ENCODE results near the gene ATP2C2. TPM values are rescaled to one million over a fixed set of nuclear protein-coding genes. Genes with fewer than 3 reads are reported as not detected.

Gene ATP2C2
- 0.33 and 0.47 TPM in 2 replicates for polyA plus RNA-seq (2012; rRNA removed)
- 0.14 and 0.17 TPM in 2 replicates for polyA plus RNA-seq (2012; cell fraction: cytosol; rRNA removed)
- polyA plus RNA-seq (2012; cell fraction: nucleus; rRNA removed): 0.38 and 1.3 TPM in 2 replicates

GRCh38 chr16:84368308-84368996, at the start of gene ATP2C2:
Gene ATP2C2 (plus strand): TSS chr16:84368538. CDS start chr16:84368616, 78 bp downstream.
- peak; percentile 38 for DNase-seq
- 2% methylated on average over 32 of the region's 66 CpGs for WGBS (ENCODE audit: low lambda C conversion rate)
- H3K9ac ChIP-seq: no peak within 1 kb of the TSS
- H3K9me2 ChIP-seq: no peaks in the 10 kb centered on the region
- no peak for TF ChIP-seq FOXM1 (IDR thresholded peaks at IDR 0.05; ENCODE audit: low read depth)
- TF ChIP-seq MXI1 (IDR thresholded peaks at IDR 0.05; ENCODE audit: low read depth, low read length): no peak
- no peak for TF ChIP-seq FOSL2 (IDR thresholded peaks at IDR 0.05; ENCODE audit: borderline replicate concordance, low read depth)
- TF ChIP-seq POLR2AphosphoS5 (IDR thresholded peaks at IDR 0.05; ENCODE audit: low read depth, low read length): no peak
- TF ChIP-seq FOXJ3 (CRISPR knock-in tag; IDR thresholded peaks at IDR 0.05): no peak
- TF ChIP-seq RCOR1 (IDR thresholded peaks at IDR 0.05; ENCODE audit: low read length): no peak
- no peak for TF ChIP-seq NFIC (IDR thresholded peaks at IDR 0.05; ENCODE audit: borderline replicate concordance)
- no peak for TF ChIP-seq JUND (IDR thresholded peaks at IDR 0.05)
- TF ChIP-seq RXRA (IDR thresholded peaks at IDR 0.05; ENCODE audit: borderline replicate concordance, low read depth): no peak
- no peak for TF ChIP-seq CTCF (IDR thresholded peaks at IDR 0.05)
- no peak for TF ChIP-seq USF2 (IDR thresholded peaks at IDR 0.05; ENCODE audit: borderline replicate concordance, low read depth, low read length)
- TF ChIP-seq MAX (IDR thresholded peaks at IDR 0.05; ENCODE audit: low read depth): no peak
- no peak for TF ChIP-seq ELF1 (IDR thresholded peaks at IDR 0.05)
- no peak for TF ChIP-seq CHD2 (IDR thresholded peaks at IDR 0.05; ENCODE audit: low read length, partially characterized antibody)
- POLR2A ChIA-PET: interaction anchor here (0.6 kb wide), 1 partner anchor 102 kb away, joined by 5 read pairs; no protein-coding TSS in a partner anchor
- no peaks in the 10 kb centered on the region for H3K36me3 ChIP-seq (replicated peaks in 1 of 2; ENCODE audit: control insufficient read depth in 1 of 2, insufficient read depth in 2 of 2, low read length in 1 of 2)
- no peaks in the 10 kb centered on the region for H3K79me2 ChIP-seq (ENCODE audit: insufficient read depth)
- no peaks in the 10 kb centered on the region for H4K20me1 ChIP-seq (ENCODE audit: insufficient read depth)
- no peaks in the 10 kb centered on the region for H3F3A ChIP-seq (replicated peaks; ENCODE audit: insufficient read depth)
- peaks cover 70% of the 10 kb centered on the region for H3K27me3 ChIP-seq (ENCODE audit: insufficient read depth)
- H3K27ac ChIP-seq (ENCODE audit: low read depth in 2 of 2, low read length in 1 of 2): no peak within 1 kb of the TSS
- peak within 1 kb of the TSS; percentile 33; the same call in 1 of the 2 replicates for H3K4me2 ChIP-seq
- H3K9me3 ChIP-seq: no peaks in the 10 kb centered on the region
- H2AFZ ChIP-seq (ENCODE audit: low read depth): no peak within 1 kb of the TSS
- CTCF ChIA-PET: interaction anchor here (0.7 to 1.0 kb wide), 2 partner anchors 25 to 70 kb away, joined by 3 read pairs; no protein-coding TSS in a partner anchor
- H3K4me1 ChIP-seq (ENCODE audit: control insufficient read depth in 1 of 2, insufficient read depth in 2 of 2, low read depth in 1 of 2, low read length in 1 of 2): no peaks in the 10 kb centered on the region
- H3K4me3 ChIP-seq (ENCODE audit: low read depth in 2 of 2, low read length in 1 of 2): no peak within 1 kb of the TSS

Measured in SK-N-SH (cell line).